Fibroblast of pulmonary artery (primary cell): ENCODE results near the gene COL13A1.
A peak's percentile ranks its signal among the peaks of the same experiment; 100 is the strongest.

Experiments
- DNase-seq: peaks from one replicate; pipeline ENCODE4 v3.0.0-alpha.2; 2010; ENCODE audit warnings: low read depth
- H3K4me3 ChIP-seq: replicated peaks from 2 replicates; pipeline ENCODE4 v1.5.1; 2011; ENCODE audit warnings: low read depth, mild to moderate bottlenecking, control low read depth, low read length, moderate library complexity
- TF ChIP-seq, protein P1 (sequence below): IDR thresholded peaks from 2 replicates; pipeline ENCODE4 v1.5.1; 2011; ENCODE audit warnings: mild to moderate bottlenecking, control low read depth, low read length, inconsistent platforms; ENCODE audit errors: missing control alignments

Gene COL13A1

GRCh38 chr10:69957241-69957885 is 155.7 kb downstream of the COL13A1 start:
- DNase-seq, result no peak
- TF ChIP-seq, protein P1, sequence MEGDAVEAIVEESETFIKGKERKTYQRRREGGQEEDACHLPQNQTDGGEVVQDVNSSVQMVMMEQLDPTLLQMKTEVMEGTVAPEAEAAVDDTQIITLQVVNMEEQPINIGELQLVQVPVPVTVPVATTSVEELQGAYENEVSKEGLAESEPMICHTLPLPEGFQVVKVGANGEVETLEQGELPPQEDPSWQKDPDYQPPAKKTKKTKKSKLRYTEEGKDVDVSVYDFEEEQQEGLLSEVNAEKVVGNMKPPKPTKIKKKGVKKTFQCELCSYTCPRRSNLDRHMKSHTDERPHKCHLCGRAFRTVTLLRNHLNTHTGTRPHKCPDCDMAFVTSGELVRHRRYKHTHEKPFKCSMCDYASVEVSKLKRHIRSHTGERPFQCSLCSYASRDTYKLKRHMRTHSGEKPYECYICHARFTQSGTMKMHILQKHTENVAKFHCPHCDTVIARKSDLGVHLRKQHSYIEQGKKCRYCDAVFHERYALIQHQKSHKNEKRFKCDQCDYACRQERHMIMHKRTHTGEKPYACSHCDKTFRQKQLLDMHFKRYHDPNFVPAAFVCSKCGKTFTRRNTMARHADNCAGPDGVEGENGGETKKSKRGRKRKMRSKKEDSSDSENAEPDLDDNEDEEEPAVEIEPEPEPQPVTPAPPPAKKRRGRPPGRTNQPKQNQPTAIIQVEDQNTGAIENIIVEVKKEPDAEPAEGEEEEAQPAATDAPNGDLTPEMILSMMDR, result no peak
- no peak overlapping the region for H3K4me3 ChIP-seq

GRCh38 chr10:69957886-69958555 is 156.3 kb downstream of the COL13A1 start:
- TF ChIP-seq, protein P1, result peak; percentile 99
- no peak overlapping the region for H3K4me3 ChIP-seq
- DNase-seq, result peak; percentile 69

DNA sequence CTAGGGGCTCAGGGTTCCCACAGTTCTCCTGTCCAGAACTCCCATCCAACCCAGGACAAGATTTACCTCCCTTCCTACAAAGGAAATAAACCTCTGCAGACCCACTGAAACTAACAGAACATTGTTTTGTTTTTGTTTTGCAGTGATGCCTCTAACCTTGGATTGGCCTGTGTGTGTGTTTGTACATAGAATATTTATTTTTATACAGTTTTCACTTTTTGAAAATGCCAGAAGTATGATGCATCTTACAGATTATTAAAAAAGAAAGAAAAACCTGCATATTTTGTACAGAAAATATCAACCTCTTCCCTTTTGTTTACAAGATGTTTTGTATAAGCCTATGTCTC is 156.8 kb downstream of the COL13A1 start:
- DNase-seq, result no peak

GRCh38 chr10:69959911-69960310 is 158.2 kb downstream of the COL13A1 start:
- no peak overlapping the region for H3K4me3 ChIP-seq
- no peak for DNase-seq
- TF ChIP-seq, protein P1, result no peak

More for the DNA sequence above, 156.8 kb downstream of the COL13A1 start:
- no peak overlapping the region for H3K4me3 ChIP-seq
- TF ChIP-seq, protein P1, result no peak

GRCh38 chr10:69960606-69960987 is 158.9 kb downstream of the COL13A1 start:
- no peak for DNase-seq
- no peak overlapping the region for H3K4me3 ChIP-seq
- TF ChIP-seq, protein P1, result no peak

GRCh38 chr10:69960988-69961880 is 159.5 kb downstream of the COL13A1 start:
- TF ChIP-seq, protein P1, result peak; percentile 38
- H3K4me3 ChIP-seq, result no peak overlapping the region
- no peak for DNase-seq
